ENCODE measurements around the gene RPS3A. TPM values are rescaled to one million over a fixed set of nuclear protein-coding genes. Genes with fewer than 3 reads are reported as not detected.

RPS3A gene
- total RNA-seq, 1 experiment from 2014 or later = 2,111 TPM

- H3K27me3 Mint-ChIP-seq (ENCODE audit: low read depth) = no peaks in the 10 kb centered on the region
- H3K27ac Mint-ChIP-seq = peak overlapping the region; percentile 21; the same call in 1 of the 2 replicates
- peaks cover 7% of the 10 kb centered on the region for H3K4me1 Mint-ChIP-seq
- H3K4me3 Mint-ChIP-seq = no peak overlapping the region
- no peaks in the 10 kb centered on the region for H3K9me3 Mint-ChIP-seq
- ATAC-seq = peak; percentile 5
- peaks cover 58% of the 10 kb centered on the region for H3K36me3 Mint-ChIP-seq
- ChIA-PET CTCF (no interaction called here), POLR2A (no interaction called here)
- TF ChIP-seq ZNF121 (CRISPR knock-in tag; IDR thresholded peaks at IDR 0.05) (peak; percentile 61; the same call in 1 of the 2 replicates), ZNF532 (CRISPR knock-in tag; IDR thresholded peaks at IDR 0.05; ENCODE audit: borderline replicate concordance) (0 out of 2 replicates have a peak, but pooled peaks have one; percentile 23), JAZF1 (CRISPR knock-in tag; IDR thresholded peaks at IDR 0.05) (no peak), CREM (CRISPR knock-in tag; IDR thresholded peaks at IDR 0.05) (no peak)
- TF ChIP-seq, protein P1, sequence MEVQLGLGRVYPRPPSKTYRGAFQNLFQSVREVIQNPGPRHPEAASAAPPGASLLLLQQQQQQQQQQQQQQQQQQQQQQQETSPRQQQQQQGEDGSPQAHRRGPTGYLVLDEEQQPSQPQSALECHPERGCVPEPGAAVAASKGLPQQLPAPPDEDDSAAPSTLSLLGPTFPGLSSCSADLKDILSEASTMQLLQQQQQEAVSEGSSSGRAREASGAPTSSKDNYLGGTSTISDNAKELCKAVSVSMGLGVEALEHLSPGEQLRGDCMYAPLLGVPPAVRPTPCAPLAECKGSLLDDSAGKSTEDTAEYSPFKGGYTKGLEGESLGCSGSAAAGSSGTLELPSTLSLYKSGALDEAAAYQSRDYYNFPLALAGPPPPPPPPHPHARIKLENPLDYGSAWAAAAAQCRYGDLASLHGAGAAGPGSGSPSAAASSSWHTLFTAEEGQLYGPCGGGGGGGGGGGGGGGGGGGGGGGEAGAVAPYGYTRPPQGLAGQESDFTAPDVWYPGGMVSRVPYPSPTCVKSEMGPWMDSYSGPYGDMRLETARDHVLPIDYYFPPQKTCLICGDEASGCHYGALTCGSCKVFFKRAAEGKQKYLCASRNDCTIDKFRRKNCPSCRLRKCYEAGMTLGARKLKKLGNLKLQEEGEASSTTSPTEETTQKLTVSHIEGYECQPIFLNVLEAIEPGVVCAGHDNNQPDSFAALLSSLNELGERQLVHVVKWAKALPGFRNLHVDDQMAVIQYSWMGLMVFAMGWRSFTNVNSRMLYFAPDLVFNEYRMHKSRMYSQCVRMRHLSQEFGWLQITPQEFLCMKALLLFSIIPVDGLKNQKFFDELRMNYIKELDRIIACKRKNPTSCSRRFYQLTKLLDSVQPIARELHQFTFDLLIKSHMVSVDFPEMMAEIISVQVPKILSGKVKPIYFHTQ (CRISPR knock-in tag; IDR thresholded peaks at IDR 0.05) = peak; percentile 69; the same call in 1 of the 2 replicates
- DNase-seq (ENCODE audit: low spot score) = no peak
Observed at GRCh38 chr4:151107063-151107462, 7.6 kb downstream of the RPS3A start.

DNA sequence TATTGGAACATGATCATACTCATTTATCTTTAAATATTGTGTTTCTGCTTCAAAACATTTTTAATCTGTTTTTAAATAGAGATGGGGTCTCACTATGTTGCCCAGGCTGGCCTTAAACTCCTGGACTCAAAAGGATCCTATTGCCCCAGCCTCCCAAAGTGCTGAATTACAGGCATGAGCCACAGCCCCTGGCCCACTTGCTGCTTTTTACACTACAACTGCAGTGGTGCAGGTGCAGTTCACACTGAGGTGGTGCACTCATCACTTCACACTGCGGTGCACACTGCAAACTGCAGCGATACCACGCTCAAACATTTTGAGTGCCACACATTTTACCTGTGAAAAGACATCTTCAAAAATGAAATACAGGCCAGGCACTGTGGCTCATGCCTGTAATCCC is 10.8 kb downstream of the RPS3A start:
- peak; percentile 90 for TF ChIP-seq ZNF121 (CRISPR knock-in tag; IDR thresholded peaks at IDR 0.05)
- TF ChIP-seq ZNF532 (CRISPR knock-in tag; IDR thresholded peaks at IDR 0.05; ENCODE audit: borderline replicate concordance) = peak; percentile 12; the same call in 1 of the 2 replicates
- peak; percentile 14; the same call in 1 of the 2 replicates for TF ChIP-seq GTF2I (CRISPR knock-in tag; conservative IDR thresholded peaks at IDR 0.05)
- TF ChIP-seq STAT6 (CRISPR knock-in tag; conservative IDR thresholded peaks at IDR 0.05; ENCODE audit: low read depth) = no peak
- no peaks in the 10 kb centered on the region for H3K9me3 Mint-ChIP-seq
- no peaks in the 10 kb centered on the region for H3K27me3 Mint-ChIP-seq (ENCODE audit: low read depth)
- no peak for DNase-seq (ENCODE audit: low spot score)
- POLR2A ChIA-PET = interaction anchor here (0.7 kb wide), 1 partner anchor 331 kb away, joined by 5 read pairs; no protein-coding TSS in a partner anchor
- no peak for ATAC-seq
- peaks cover 31% of the 10 kb centered on the region for H3K36me3 Mint-ChIP-seq
- CTCF ChIA-PET = no interaction called here
- H3K4me1 Mint-ChIP-seq = no peaks in the 10 kb centered on the region
- no peak overlapping the region for H3K4me3 Mint-ChIP-seq
- no peak overlapping the region for H3K27ac Mint-ChIP-seq

Measured in WTC11 (cell line).